Small intestine (tissue), 7 donors: ENCODE data around the gene ADCY3. TPM values are rescaled to one million over a fixed set of nuclear protein-coding genes. Genes with fewer than 3 reads are reported as not detected.

ENCODE experiments used
- DNase-seq, 2 donors: peaks; one replicate each; pipeline versions ENCODE4 v3.0.0 to v3.0.0-alpha.2; 2013
- FAIRE-seq: peaks from 2 replicates; lab custom pipeline; 2012; peaks lifted over from hg19 to GRCh38; lab: Jason Lieb, UNC
- H3K27ac ChIP-seq, 3 donors: one replicate each; pipeline ENCODE4 v1.5.1; 2013; ENCODE audit warnings: low read length in 2 of 3, mild to moderate bottlenecking in 2 of 3, control low read depth in 1 of 3, inconsistent platforms in 1 of 3, low read depth in 1 of 3, moderate library complexity in 1 of 3
- H3K27me3 ChIP-seq, 3 donors: one replicate each; pipeline ENCODE4 v1.6.1; 2013; ENCODE audit warnings: low read length in 3 of 3, inconsistent platforms in 1 of 3; ENCODE audit not compliant: control insufficient read depth in 3 of 3, insufficient read depth in 3 of 3
- H3K36me3 ChIP-seq, 3 donors: one replicate each; pipeline ENCODE4 v1.6.1; 2013; ENCODE audit warnings: low read length in 3 of 3, inconsistent platforms in 1 of 3, low read depth in 1 of 3, mild to moderate bottlenecking in 1 of 3, moderate library complexity in 1 of 3; ENCODE audit not compliant: control insufficient read depth in 3 of 3, insufficient read depth in 2 of 3
- H3K4me1 ChIP-seq, 3 donors: one replicate each; pipeline ENCODE4 v1.6.1; 2013; ENCODE audit warnings: low read length in 2 of 3, inconsistent platforms in 1 of 3, low read depth in 1 of 3, mild to moderate bottlenecking in 1 of 3, moderate library complexity in 1 of 3; ENCODE audit not compliant: control insufficient read depth in 3 of 3, insufficient read depth in 2 of 3
- H3K4me3 ChIP-seq, 3 donors: one replicate each; pipeline ENCODE4 v1.5.1; 2013; ENCODE audit warnings: low read length in 3 of 3, control low read depth in 1 of 3, inconsistent platforms in 1 of 3, low read depth in 1 of 3, mild to moderate bottlenecking in 1 of 3, moderate library complexity in 1 of 3
- H3K9me3 ChIP-seq, 2 donors: one replicate each; pipeline ENCODE4 v1.6.1; 2013; ENCODE audit warnings: low read depth in 1 of 2, low read length in 1 of 2; ENCODE audit not compliant: control insufficient read depth in 2 of 2, insufficient read depth in 1 of 2
- WGBS, 3 donors: extraction: QIAGEN DNeasy Blood & Tissue Kit; methylation state at CpG; one replicate each; pipeline ENCODE4 v1.1.7; 2013; 5-methylcytosine and 5-hydroxymethylcytosine counted together
- polyA plus RNA-seq, 4 donors: library from polyadenylated mRNA; stranded (reverse) in 3 of 4; unstranded in 1 of 4; fragments of 200-250 nt in 3 of 4; fragments of 120-200 nt in 1 of 4; gene quantifications; one replicate each; pipeline versions ENCODE4 v1.2.1 to v1.2.3, GENCODE V29; 2013
- donor health status: healthy with polysubstance abuse.
- donor health status: control.
- donor health status: control.
- donor health status: Bipolar disorder and iron deficiency.
- donor health status: healthy.

ADCY3 gene
- polyA plus RNA-seq, 4 donors: 3.6 to 36.3 (median 9.8) TPM

DNA sequence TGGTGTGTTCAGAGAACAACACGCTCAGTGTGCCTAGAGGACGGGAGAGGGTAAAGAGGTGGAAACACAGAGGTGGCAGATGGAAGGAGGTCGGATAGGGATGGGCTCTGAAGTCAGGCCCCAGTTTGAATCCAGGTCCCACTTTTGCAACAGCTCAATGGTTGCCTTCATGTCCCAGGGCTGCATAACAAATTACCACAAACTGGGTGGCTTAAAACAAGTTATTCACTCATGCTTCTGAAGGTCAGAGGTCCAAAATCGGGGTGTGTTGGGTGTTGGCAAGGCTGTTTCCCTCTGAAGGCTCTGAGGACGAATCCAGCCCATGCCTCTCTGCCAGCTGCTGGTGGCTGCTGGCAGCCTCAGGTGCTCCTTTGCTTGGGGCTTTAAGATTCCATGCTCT is 12.7 kb upstream of the ADCY3 start:
- H3K36me3 ChIP-seq: no peaks in the 10 kb centered on the region
- FAIRE-seq: no peak
- no peaks in the 10 kb centered on the region for H3K4me1 ChIP-seq

DNA sequence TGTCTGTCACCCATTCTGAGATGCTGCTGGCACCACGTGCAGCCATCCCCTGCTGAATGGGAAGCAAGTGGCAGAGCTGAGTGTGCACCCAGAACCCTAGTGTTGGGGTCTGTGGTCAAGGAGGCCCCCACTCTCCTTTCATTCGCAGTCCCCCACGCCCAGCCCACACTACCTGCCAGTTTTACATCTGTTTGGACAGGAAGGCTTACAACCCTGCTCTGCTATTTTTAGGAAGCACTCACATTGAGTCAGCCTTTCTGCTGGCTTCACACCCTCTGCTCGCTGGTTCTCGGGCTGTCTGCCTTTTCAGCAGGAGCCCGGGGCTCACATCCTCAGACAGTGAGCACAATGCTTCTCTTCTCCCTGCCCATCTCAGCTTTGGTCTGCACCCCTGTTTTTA is 10.7 kb upstream of the ADCY3 start:
- FAIRE-seq: no peak
- Histone ChIP-seq H3K27me3 (peaks cover 0 to 12% (median 0%) of the 10 kb centered on the region in 3 donors), H3K9me3 (no peaks in the 10 kb centered on the region), H3K4me3 (no peak overlapping the region), H3K4me1 (peaks cover 0 to 8% (median 0%) of the 10 kb centered on the region in 3 donors), H3K27ac (no peak overlapping the region), H3K36me3 (no peaks in the 10 kb centered on the region)
- 50 to 80% (median 63%) methylated on average over 6 of the region's 6 CpGs for WGBS, 3 donors
- DNase-seq: no peak

More for the DNA sequence above, 12.7 kb upstream of the ADCY3 start:
- DNase-seq: no peak
- 58 to 81% (median 64%) methylated on average over 5 of the region's 5 CpGs for WGBS, 3 donors
- Histone ChIP-seq H3K27me3 (no peaks in the 10 kb centered on the region), H3K9me3 (no peaks in the 10 kb centered on the region), H3K4me3 (no peak overlapping the region), H3K27ac (no peak overlapping the region)

DNA sequence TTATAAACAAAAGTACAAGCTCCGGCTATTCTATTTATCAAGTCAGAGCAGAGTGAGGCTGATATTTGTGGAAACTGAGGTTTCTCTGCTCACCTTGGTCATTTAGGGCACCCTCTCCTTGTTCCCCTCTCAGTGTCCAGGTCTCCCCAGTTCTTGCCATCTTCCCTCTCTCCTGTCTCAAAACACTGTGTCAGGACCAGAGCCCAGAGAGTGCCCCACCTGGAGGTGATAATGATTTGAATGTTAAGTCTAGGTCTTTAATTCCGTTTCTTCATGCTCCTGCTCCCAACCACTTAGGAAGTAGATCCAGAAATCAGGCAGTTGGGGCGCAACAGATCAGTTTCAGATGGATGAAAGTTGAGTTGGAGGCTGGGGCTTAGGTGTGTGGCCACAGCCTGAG is 9.2 kb upstream of the ADCY3 start:
- DNase-seq: no peak
- Histone ChIP-seq H3K27ac (no peak overlapping the region), H3K36me3 (no peaks in the 10 kb centered on the region), H3K27me3 (peaks cover 0 to 18% (median 0%) of the 10 kb centered on the region in 3 donors), H3K4me3 (no peak overlapping the region), H3K9me3 (no peaks in the 10 kb centered on the region), H3K4me1 (peaks cover 0 to 8% (median 0%) of the 10 kb centered on the region in 3 donors)
- 80 to 88% (median 86%) methylated on average over 3 of the region's 3 CpGs for WGBS, 3 donors
- no peak for FAIRE-seq

DNA sequence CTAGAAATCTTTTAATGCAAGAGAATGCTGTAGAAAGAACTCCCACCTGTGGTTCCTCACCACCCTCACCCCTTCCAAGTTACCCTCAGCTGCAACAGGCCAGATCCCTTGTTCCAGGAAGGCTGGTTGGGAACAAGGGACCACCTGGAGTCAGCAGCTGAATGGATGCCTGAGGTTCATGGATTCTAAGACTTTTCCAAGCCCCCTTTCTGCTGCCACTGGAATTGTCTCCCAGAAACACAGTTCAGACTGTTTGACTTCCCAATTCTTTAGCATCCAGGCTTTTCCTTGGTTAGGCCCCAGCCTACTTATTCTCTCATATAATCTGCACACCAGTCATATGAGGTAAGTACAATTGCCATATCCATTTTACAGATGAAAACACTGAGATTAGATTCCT is 8.0 kb upstream of the ADCY3 start:
- Histone ChIP-seq H3K27ac (no peak overlapping the region), H3K27me3 (peaks cover 0 to 18% (median 0%) of the 10 kb centered on the region in 3 donors), H3K36me3 (no peaks in the 10 kb centered on the region), H3K4me3 (no peak overlapping the region), H3K9me3 (no peaks in the 10 kb centered on the region), H3K4me1 (peaks cover 0 to 8% (median 0%) of the 10 kb centered on the region in 3 donors)
- FAIRE-seq: no peak
- no peak for DNase-seq

DNA sequence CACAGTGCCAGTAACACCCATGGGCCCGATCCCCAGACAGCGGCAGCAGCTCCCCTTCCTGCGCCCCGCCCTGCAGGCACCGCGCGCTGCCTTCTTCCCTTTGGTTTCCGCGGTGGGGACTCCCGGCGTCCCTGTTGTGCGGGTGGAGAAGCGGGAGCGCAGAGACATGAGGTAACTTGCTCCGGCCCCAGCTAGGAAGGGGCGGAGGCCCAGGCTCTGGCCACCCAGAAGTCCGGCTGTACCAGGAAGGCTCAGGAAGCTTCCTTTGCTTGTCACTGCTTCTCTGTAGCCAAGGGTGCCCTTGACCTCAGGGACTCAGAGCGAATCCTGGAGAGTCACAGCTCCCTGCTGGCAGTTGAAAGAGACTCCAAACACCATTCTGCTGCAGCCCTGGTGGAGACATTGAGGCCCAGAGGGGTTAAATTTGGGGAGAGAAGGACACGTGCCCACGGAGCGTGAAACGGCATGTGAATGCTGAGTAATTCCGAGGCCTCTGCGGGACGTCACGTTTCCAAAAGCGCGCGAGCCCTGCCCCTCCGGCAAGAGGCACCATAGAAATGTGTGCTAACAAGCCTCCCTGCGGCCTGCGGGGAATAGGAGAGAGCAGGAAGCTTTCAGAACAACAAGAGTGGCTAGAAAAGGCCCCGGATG is 6.7 kb upstream of the ADCY3 start:
- FAIRE-seq: no peak
- Histone ChIP-seq H3K27ac (peak overlapping the region in 1 of 3 donors; percentile 37), H3K9me3 (no peaks in the 10 kb centered on the region)

DNA sequence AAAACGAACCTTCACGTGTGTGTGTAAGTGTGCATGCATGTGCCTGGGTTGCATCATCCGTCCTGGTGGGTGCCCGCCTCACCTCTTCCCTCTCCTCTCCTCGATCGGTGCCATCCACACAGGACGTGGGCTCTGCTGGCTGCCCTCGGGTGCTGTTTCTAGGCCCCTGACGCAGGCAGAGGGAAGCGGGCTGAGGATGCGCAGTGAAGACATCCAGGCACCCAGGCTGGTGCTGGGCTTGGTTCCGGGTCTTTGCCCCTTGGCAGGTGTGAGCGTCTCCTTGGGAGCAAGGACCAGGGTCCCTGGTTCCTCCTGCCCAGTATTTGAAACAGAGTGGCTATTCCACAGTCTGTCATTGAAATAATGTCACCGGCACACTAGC is 6.2 kb upstream of the ADCY3 start:
- FAIRE-seq: no peak
- Histone ChIP-seq H3K4me3 (peak overlapping the region in 1 of 3 donors; percentile 8), H3K27ac (no peak overlapping the region), H3K9me3 (no peaks in the 10 kb centered on the region), H3K27me3 (peaks cover 0 to 18% (median 0%) of the 10 kb centered on the region in 3 donors), H3K36me3 (no peaks in the 10 kb centered on the region), H3K4me1 (peaks cover 0 to 8% (median 0%) of the 10 kb centered on the region in 3 donors)
- DNase-seq: no peak
- WGBS, 3 donors: 59 to 84% (median 75%) methylated on average over 14 of the region's 14 CpGs

More for the DNA sequence above, 6.7 kb upstream of the ADCY3 start:
- peaks cover 0 to 18% (median 0%) of the 10 kb centered on the region in 3 donors for H3K27me3 ChIP-seq
- H3K4me1 ChIP-seq: peaks cover 0 to 8% (median 0%) of the 10 kb centered on the region in 3 donors
- peak overlapping the region in 1 of 3 donors; percentile 8 for H3K4me3 ChIP-seq
- 20 to 30% (median 25%) methylated on average over 33 of the region's 33 CpGs for WGBS, 3 donors
- peak; percentile 20 to 38 for DNase-seq
- H3K36me3 ChIP-seq: no peaks in the 10 kb centered on the region

DNA sequence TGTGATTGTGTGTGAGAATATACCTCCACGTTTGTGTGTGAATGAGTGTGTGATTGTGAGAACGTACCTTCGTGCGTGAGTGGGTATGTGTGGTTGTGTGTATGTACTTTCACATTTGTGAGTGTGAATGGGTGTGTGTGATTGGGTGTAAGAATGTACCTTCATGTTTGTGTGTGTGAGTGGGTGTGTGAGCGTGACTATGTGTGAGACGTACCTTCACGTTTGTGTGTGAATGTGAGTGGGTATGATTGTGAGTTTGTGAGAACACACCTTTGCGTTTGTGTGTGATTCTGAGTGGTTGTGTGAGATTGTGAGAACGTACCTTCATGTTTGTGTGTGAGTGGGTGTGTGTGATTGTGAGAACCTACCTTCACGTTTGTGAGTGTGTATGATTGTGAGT is 5.8 kb upstream of the ADCY3 start:
- no peak for FAIRE-seq
- Histone ChIP-seq H3K27me3 (peaks cover 0 to 18% (median 0%) of the 10 kb centered on the region in 3 donors), H3K4me3 (no peak overlapping the region), H3K27ac (no peak overlapping the region), H3K4me1 (peaks cover 0 to 8% (median 0%) of the 10 kb centered on the region in 3 donors), H3K36me3 (no peaks in the 10 kb centered on the region), H3K9me3 (no peaks in the 10 kb centered on the region)
- no peak for DNase-seq
- WGBS, 3 donors: 88 to 94% (median 89%) methylated on average over 10 of the region's 10 CpGs

DNA sequence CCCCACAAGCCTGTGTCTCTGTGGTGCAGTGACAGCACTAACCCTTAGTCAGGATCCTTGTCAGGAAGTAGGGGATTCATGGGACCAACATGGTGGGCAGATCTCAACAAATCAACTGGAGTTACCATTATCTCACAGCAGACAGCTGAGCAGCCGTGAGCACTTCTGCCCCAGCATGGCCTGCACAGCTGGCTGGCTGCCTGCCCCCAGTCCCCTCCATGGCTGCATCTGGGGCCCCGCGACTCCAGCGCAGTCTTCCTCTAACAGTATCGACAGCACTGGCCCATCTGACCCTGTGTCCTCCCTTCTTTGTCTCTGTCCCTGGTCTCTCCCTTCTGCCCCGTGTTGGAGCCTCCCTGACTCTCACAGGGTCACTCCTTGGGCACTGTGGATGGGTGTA is 4.7 kb upstream of the ADCY3 start:
- FAIRE-seq (no peak), DNase-seq (no peak)
- H3K4me3 ChIP-seq: no peak overlapping the region
- H3K27me3 ChIP-seq: peaks cover 0 to 18% (median 0%) of the 10 kb centered on the region in 3 donors
- H3K4me1 ChIP-seq: peaks cover 0 to 8% (median 0%) of the 10 kb centered on the region in 3 donors
- no peaks in the 10 kb centered on the region for H3K36me3 ChIP-seq
- WGBS, 3 donors: 87 to 93% (median 89%) methylated on average over 6 of the region's 6 CpGs
- no peaks in the 10 kb centered on the region for H3K9me3 ChIP-seq
- no peak overlapping the region for H3K27ac ChIP-seq
